Caki2 (cell line): ENCODE results near the gene TMEM219. TPM values are rescaled to one million over a fixed set of nuclear protein-coding genes. Genes with fewer than 3 reads are reported as not detected.

Experiments used
- DNase-seq: peaks from one replicate; pipeline ENCODE4 v3.0.0-alpha.2; 2015; ENCODE audit warnings: low read depth
- in situ Hi-C: cut with HindIII; loops from 2 replicates; pipeline ENCODE4 v1.10.0; 2016; ENCODE audit warnings: low sequenced_read_pairs, low pct_unique_long_range_greater_than_20kb, mixed read lengths
- total RNA-seq: library from RNA; depleted of rRNA; stranded (reverse); fragments of >200 nt; shearing (Covaris generic); gene quantifications from 2 replicates; pipeline ENCODE4 v1.2.3, GENCODE V29; 2014; ENCODE audit warnings: low replicate concordance

Gene TMEM219
- total RNA-seq, 1 experiment from 2014 or later = 252 TPM

DNA sequence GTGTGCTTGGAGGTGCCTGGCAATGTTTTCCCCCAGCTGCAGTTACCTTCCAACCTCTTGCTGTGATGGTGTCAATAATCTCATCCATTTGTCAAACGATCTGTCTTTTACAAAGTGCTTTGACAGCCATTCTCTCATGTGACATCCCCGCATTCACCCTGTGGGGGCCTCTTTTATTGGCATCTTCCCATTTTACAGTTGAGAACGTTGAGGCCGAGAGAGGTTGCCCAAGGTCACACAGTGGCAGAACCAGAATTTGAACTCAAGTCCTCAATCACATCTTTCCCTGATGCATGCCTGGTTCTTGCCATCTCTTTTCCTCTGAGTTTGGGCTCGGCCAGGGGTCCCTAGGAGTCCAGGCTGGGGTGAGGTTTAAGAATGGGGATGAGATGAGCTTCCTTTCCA lies 13.3 kb downstream of the TMEM219 start:
- in situ Hi-C loops = no loop called here
- no peak for DNase-seq

DNA sequence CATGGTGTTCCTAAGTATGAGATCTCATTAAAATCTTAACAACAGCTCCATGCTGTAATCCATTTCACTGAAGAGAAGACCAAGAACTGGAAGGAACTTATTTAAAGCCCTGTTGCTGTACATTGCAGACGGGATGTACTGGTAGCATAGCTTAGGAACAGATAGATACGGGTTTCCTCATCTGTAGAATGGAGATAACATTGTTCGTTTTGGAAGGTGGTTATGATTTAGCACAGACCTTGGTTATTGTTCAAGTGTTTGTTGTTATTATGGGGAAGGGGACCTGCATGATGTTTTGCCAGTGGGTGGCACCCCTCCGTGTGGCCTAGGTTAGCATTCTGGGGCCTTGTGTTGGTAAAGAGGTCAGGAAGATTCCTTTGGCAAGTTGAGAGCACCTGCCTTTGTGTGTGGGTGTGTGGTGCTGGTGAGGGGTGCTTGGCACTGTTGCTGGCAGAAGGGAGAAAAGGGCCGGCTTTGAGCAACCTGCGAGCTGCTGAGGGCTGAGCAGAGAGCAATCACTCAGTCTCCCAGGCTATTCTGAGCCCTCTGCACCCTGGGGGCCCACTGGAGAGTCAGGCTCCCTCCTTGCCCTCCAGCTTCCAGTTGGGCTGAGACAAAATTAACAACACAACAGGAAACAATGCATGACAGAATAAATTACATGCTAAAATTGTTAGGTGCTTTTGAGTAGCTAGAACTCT lies 14.1 kb downstream of the TMEM219 start:
- in situ Hi-C loops = no loop called here
- no peak for DNase-seq

DNA sequence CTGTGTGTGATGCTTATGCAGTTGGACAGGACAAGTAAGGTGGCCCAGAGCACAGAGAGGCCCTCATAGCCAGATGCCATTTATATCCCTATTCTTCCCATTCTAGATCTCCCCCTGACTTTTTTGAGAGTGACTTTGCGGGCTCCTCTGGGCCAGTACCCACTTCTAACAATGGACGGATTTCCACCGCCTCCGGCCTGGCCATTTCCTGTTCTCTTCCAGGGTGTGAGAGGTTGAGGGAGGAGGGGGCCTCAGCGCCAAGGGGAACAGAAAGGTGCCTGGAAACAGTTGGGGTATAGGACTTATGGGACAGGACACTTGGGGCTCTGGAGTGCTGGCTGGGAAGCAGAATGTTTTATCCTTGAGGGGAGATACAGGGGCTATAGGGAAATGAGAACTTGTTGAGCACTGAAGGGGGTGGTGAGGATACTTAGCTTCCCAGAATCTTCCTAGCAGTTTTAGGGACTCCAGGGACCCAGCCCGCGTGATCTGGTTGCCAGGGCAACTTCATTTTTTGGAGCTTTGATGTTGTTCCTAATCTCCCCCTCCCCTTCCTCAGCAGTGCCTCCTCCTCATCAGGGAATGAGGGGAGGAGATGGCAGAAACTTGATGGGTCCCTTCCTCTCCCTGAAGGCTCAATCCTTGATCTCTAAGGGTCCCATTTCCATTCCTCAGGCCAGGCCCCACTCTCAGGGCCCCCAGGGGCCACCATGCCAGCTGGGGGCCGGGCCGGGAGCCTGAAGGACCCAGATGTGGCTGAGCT lies 15.4 kb downstream of the TMEM219 start:
- in situ Hi-C loops = no loop called here
- no peak for DNase-seq

DNA sequence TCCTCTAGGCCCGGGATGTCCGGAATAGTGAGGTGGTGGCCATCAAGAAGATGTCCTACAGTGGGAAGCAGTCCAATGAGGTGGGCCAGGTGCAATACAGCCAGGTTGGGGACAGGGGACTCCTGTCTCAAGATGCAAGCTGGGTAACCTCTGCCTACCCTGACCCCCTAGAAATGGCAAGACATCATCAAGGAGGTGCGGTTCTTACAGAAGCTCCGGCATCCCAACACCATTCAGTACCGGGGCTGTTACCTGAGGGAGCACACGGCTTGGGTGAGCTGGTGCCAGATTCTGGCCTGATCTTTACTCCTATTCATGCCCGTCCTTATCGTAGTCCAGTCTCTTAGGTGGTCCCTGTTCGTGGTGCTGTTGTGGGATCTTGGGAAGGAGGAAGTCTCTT lies 16.2 kb downstream of the TMEM219 start:
- no peak for DNase-seq
- in situ Hi-C loops = no loop called here

DNA sequence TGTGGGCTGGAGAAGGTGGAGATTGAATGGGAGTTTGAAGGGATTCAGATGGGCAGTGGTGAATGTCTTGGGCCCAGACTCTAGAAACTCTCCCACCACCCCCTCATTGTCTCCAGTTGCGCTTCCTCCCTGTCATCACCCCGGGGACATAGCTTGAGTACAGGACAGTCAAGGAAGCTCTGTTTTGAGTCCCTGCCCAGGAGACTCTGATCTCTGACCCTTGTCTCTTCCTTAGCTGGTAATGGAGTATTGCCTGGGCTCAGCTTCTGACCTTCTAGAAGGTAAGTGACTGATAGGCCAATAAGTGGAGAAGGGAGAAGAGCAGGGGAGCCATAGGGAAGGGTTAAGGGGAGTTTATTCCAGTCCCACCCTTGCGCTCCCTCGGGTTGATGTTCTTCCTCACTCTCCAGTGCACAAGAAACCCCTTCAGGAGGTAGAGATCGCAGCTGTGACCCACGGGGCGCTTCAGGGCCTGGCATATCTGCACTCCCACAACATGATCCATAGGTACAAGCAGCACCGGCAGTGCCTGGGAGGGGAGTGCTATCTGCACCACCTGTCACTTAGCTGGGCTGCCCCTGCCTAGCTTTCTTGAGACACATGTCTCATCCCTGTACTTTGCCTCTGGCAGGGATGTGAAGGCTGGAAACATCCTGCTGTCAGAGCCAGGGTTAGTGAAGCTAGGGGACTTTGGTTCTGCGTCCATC lies 16.8 kb downstream of the TMEM219 start:
- in situ Hi-C loops = no loop called here
- no peak for DNase-seq

DNA sequence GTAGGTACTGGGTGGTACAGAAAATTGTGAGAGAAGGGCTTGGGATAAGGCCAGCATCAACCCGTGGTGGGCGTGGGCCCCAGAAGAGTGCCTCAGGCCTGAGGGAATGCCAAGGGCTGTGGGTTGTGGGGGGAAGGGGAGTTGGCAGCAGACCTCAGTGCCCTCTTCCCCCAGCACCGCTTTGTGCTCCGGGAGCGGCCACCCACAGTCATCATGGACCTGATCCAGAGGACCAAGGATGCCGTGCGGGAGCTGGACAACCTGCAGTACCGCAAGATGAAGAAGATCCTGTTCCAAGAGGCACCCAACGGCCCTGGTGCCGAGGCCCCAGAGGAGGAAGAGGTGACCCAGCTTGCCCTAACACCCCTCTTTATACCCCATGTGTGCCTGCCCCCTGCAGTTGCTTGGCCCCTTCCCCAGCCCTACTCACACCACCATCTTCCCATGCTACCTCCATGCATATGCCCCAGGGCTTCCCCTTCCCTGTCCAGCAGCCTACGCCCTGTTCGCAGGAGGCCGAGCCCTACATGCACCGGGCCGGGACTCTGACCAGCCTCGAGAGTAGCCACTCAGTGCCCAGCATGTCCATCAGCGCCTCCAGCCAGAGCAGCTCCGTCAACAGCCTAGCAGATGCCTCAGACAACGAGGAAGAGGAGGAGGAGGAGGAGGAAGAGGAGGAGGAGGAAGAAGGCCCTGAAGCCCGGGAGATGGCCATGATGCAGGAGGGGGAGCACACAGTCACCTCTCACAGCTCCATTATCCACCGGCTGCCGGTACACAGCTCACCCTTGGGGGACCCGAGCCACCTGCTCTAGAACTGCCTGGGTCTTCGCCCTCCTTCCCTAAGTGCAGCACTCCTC lies 20.9 kb downstream of the TMEM219 start:
- in situ Hi-C loops = no loop called here
- DNase-seq = no peak

DNA sequence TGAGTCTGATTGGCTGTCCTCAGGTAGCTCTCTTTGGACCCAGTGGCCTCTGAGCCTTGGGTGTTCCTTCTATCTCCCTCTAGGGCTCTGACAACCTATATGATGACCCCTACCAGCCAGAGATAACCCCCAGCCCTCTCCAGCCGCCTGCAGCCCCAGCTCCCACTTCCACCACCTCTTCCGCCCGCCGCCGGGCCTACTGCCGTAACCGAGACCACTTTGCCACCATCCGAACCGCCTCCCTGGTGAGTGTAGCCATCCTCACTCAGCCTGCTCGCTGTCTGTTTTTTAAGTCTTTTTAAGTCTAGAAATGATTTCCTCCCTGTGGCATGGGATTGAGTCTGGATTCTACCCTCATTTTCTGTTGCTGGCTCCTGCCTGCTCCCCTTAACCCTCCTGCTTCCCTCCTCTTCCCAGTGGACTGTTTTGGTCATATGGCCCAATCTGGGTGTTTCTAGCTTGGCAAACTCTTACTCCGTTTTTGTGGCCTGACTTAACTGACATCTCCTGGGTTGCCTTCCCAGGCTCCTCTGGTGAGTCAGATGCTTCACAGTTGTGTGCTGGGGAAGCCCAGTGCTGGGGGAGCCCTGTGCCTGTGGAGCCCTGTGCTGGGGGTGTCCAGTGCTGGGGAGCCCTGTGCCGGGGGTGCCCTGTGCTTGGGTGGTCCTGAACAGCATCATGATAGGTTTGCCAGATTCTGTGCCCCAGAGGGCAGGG lies 21.7 kb downstream of the TMEM219 start:
- in situ Hi-C loops = no loop called here
- no peak for DNase-seq

DNA sequence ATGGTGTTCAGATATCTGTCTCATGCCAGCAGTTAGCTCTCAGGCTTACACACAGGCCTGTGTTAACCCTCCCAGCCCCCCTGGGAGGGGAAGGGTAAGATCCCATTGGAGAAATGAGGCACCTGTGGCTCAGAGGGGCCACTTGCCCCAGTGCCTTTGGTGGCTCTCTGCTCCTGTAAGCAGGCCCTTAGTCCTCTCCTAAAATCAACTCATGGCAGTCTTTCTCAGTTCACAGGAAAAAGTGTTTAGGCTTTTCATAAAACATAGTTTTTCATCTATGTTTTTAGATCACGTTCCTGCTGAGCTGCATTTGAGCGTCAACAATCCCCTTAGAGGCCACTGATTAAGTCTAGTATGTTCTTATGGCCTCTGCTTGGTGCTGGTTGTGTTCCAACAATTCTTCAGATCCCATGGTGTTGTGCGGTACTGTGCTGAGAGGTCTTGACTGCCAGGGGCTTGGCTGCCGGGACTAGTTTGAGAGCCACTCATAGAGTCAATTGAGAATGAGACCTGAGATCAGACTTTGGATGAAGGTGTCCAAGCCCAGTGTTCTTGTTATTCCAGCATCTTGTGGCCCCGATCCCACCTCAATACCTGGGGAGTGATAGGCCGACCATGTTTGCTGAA lies 22.4 kb downstream of the TMEM219 start:
- in situ Hi-C loops = no loop called here
- DNase-seq = no peak

DNA sequence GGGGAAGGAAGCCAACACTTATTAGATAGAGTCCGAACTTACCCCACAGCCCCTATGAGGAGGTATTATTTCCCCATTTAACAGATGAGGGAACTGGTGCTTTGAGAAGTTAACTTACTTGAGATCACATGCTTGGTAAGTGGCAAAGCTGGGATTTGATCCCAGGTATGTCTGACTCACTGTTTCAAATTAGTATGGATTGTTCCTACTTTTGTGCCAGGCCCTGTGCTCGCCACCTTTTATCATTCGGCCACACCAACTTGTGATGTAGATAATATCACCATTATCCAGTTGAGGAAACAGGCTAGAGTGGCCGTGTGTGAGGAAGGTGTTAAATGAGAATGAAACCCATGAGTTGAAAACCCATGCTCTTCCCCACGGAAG lies 22.9 kb downstream of the TMEM219 start:
- in situ Hi-C loops = no loop called here
- no peak for DNase-seq

DNA sequence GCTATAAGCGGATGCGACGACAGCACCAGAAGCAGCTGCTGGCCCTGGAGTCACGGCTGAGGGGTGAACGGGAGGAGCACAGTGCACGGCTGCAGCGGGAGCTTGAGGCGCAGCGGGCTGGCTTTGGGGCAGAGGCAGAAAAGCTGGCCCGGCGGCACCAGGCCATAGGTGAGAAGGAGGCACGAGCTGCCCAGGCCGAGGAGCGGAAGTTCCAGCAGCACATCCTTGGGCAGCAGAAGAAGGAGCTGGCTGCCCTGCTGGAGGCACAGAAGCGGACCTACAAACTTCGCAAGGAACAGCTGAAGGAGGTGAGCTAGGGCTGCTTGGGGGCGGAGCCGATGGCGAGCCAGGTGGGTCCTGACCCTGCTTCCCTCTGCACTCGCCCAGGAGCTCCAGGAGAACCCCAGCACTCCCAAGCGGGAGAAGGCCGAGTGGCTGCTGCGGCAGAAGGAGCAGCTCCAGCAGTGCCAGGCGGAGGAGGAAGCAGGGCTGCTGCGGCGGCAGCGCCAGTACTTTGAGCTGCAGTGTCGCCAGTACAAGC lies 23.5 kb downstream of the TMEM219 start:
- in situ Hi-C loops = no loop called here
- DNase-seq = no peak

DNA sequence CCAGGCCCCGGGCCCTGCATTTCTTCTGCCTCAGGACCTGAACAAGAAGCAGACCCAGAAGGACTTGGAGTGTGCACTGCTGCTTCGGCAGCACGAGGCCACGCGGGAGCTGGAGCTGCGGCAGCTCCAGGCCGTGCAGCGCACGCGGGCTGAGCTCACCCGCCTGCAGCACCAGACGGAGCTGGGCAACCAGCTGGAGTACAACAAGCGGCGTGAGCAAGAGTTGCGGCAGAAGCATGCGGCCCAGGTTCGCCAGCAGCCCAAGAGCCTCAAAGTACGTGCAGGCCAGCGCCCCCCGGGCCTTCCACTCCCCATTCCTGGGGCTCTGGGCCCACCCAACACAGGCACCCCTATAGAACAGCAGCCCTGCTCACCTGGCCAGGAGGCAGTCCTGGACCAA lies 24.4 kb downstream of the TMEM219 start:
- in situ Hi-C loops = no loop called here
- no peak for DNase-seq

DNA sequence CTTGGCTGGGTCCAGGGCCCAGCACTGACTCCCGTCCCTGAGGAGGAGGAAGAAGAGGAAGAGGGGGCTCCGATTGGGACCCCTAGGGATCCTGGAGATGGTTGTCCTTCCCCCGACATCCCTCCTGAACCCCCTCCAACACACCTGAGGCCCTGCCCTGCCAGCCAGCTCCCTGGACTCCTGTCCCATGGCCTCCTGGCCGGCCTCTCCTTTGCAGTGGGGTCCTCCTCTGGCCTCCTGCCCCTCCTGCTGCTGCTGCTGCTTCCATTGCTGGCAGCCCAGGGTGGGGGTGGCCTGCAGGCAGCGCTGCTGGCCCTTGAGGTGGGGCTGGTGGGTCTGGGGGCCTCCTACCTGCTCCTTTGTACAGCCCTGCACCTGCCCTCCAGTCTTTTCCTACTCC lies 25.1 kb downstream of the TMEM219 start:
- no peak for DNase-seq
- in situ Hi-C loops = no loop called here

DNA sequence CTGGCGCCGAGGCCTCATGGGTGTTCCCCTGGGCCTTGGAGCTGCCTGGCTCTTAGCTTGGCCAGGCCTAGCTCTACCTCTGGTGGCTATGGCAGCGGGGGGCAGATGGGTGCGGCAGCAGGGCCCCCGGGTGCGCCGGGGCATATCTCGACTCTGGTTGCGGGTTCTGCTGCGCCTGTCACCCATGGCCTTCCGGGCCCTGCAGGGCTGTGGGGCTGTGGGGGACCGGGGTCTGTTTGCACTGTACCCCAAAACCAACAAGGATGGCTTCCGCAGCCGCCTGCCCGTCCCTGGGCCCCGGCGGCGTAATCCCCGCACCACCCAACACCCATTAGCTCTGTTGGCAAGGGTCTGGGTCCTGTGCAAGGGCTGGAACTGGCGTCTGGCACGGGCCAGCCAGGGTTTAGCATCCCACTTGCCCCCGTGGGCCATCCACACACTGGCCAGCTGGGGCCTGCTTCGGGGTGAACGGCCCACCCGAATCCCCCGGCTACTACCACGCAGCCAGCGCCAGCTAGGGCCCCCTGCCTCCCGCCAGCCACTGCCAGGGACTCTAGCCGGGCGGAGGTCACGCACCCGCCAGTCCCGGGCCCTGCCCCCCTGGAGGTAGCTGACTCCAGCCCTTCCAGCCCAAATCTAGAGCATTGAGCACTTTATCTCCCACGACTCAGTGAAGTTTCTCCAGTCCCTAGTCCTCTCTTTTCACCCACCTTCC lies 25.6 kb downstream of the TMEM219 start:
- no peak for DNase-seq
- in situ Hi-C loops = no loop called here

DNA sequence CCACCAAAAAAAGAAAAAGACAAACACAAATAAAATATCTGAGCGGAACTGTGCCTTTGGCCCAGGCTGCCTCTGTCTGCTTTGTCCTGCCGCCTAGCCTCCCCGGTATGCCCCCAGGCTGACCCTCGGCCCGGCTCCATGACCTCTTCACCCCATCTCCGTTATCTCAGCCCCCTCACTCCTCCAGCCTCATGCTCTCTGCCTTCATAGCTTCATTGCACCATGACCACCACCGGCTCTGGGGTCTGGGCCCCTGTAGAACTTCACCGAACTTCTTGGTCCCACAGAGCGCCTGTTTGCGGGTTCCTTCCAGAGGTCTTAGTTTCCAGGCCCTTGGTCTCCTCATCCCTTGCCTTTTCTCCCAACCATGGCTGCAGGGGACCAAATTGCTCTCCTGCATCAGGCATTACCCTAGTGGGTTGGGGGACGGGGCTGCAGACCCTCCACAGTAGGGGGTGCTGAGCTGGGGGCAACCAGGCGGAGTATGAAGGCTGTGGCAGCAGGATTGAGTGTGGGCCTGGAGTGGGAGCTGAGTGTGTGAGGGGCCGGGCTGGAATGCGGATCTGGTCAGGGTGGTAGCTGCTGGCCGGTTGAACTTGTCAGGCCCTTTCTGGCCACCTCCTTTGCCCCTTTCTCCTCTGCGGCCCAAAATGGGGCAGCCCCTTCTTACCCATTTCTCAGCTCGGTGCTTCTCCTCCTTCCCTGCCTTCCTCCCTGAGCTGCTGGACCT lies 26.6 kb downstream of the TMEM219 start:
- in situ Hi-C loops = no loop called here
- no peak for DNase-seq

DNA sequence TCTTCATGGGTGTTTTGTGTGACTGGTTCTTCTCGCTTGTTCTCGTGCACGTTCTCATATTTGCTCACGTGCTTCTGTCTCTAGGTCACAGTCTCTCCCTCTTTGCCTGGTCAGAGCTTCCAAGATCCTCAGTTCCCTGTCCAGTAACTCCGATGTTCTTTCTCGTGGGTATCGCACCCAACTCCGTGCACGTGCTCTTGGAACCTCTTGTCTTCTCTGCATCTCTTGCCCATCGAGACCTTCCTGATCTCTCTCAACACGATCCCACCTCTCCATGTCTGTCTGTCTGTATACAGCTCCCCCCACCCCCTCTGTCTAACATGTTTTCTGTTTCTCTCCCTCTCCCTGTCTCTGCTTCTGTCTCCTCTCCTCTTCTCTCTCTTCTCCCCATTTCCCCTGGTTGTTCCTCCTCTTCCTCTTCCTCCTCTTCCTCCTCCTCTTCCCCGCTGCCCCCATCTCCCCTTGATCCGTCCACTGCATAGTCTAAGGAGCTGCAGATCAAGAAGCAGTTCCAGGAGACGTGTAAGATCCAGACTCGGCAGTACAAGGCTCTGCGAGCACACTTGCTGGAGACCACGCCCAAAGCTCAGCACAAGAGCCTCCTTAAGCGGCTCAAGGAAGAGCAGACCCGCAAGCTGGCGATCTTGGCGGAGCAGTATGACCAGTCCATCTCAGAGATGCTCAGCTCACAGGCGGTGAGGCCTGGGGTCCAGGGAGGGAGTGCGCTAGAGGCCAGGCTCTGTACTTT lies 27.4 kb downstream of the TMEM219 start:
- no peak for DNase-seq
- in situ Hi-C loops = no loop called here

DNA sequence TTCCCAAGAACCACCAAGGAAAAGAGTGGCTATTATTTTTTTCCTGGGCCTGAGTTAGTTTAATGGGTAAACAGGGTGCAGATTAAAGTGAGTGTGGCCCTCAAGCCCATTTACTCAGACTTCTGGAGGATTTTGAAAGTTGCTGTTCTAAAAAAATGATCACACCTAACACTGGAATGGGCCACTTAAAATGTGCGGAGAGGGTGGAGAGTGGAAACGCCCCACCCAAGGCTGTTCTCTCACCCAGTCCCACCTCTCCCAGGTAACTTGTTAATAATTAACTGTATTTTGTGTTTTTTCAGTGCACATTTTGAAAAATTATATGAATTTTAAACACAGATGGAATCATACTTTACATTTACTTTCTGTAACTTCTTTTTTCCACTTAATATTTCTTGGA lies 28.2 kb downstream of the TMEM219 start:
- DNase-seq = no peak
- in situ Hi-C loops = no loop called here
